ENCODE results near the gene PCDHA1.

GRCh38 chr5:140795259-140795641 lies 9.3 kb downstream of the PCDHA1 start:
- TF ChIP-seq POLR2A (IDR thresholded peaks at IDR 0.05; ENCODE audit: borderline replicate concordance, extremely low read depth, insufficient read depth, insufficient read length) (no peak), EZH2 (IDR thresholded peaks at IDR 0.05) (no peak), TCF7L2 (IDR thresholded peaks at IDR 0.05; ENCODE audit: borderline replicate concordance, extremely low read depth, insufficient read depth, insufficient read length) (no peak), SIN3A (IDR thresholded peaks at IDR 0.05; ENCODE audit: low read depth) (no peak), FOSL1 (IDR thresholded peaks at IDR 0.05; ENCODE audit: low read depth) (no peak), MAX (IDR thresholded peaks at IDR 0.05) (no peak), EGR1 (IDR thresholded peaks at IDR 0.05; ENCODE audit: low read depth) (no peak), SP1 (IDR thresholded peaks at IDR 0.05; ENCODE audit: low read depth) (no peak)
- TF ChIP-seq, protein P1, sequence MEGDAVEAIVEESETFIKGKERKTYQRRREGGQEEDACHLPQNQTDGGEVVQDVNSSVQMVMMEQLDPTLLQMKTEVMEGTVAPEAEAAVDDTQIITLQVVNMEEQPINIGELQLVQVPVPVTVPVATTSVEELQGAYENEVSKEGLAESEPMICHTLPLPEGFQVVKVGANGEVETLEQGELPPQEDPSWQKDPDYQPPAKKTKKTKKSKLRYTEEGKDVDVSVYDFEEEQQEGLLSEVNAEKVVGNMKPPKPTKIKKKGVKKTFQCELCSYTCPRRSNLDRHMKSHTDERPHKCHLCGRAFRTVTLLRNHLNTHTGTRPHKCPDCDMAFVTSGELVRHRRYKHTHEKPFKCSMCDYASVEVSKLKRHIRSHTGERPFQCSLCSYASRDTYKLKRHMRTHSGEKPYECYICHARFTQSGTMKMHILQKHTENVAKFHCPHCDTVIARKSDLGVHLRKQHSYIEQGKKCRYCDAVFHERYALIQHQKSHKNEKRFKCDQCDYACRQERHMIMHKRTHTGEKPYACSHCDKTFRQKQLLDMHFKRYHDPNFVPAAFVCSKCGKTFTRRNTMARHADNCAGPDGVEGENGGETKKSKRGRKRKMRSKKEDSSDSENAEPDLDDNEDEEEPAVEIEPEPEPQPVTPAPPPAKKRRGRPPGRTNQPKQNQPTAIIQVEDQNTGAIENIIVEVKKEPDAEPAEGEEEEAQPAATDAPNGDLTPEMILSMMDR (IDR thresholded peaks at IDR 0.05 in 2 of 3, conservative IDR thresholded peaks at IDR 0.05 in 1 of 3; ENCODE audit: borderline replicate concordance in 1 of 3, insufficient read depth in 1 of 3, low read depth in 2 of 3, low read length in 2 of 3): peak in 2 of 3 experiments; percentile 19 to 28; a peak in 2 of 6 replicates
- TF ChIP-seq, protein P2, sequence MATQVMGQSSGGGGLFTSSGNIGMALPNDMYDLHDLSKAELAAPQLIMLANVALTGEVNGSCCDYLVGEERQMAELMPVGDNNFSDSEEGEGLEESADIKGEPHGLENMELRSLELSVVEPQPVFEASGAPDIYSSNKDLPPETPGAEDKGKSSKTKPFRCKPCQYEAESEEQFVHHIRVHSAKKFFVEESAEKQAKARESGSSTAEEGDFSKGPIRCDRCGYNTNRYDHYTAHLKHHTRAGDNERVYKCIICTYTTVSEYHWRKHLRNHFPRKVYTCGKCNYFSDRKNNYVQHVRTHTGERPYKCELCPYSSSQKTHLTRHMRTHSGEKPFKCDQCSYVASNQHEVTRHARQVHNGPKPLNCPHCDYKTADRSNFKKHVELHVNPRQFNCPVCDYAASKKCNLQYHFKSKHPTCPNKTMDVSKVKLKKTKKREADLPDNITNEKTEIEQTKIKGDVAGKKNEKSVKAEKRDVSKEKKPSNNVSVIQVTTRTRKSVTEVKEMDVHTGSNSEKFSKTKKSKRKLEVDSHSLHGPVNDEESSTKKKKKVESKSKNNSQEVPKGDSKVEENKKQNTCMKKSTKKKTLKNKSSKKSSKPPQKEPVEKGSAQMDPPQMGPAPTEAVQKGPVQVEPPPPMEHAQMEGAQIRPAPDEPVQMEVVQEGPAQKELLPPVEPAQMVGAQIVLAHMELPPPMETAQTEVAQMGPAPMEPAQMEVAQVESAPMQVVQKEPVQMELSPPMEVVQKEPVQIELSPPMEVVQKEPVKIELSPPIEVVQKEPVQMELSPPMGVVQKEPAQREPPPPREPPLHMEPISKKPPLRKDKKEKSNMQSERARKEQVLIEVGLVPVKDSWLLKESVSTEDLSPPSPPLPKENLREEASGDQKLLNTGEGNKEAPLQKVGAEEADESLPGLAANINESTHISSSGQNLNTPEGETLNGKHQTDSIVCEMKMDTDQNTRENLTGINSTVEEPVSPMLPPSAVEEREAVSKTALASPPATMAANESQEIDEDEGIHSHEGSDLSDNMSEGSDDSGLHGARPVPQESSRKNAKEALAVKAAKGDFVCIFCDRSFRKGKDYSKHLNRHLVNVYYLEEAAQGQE (IDR thresholded peaks at IDR 0.05; ENCODE audit: low read depth): no peak

Measured in HCT116 (cell line).